Measurements from ENCODE around the gene AMIGO2.

Gene AMIGO2

DNA sequence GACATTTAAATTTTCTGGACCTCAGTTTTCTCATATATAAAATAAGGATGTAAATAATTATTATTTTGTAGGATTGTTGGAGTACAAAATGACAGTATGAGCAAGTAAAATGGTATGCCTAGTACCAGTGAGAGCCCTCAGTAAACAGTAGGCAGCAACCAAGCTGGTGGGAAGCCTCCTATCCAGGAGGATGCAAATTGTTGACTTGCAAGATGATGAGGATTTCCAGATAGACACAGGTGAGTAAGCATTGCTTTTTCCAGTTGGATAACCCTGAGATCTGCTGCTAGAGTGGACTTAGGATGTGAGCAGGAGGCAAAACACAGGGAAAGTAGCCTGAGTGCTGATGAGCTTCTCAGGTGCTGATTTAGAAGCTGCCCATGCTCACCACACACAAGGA, 28.2 kb upstream of the AMIGO2 start:
- H3K27me3 ChIP-seq (replicated peaks in 2 of 5; ENCODE audit: control insufficient read depth in 4 of 5, insufficient read depth in 5 of 5, low read length in 4 of 5): no peaks in the 10 kb centered on the region
- peaks cover 0 to 3% (median 1%) of the 10 kb centered on the region in 4 experiments for H3K4me1 ChIP-seq (ENCODE audit: control extremely low read depth in 1 of 4, control insufficient read depth in 4 of 4, insufficient read depth in 4 of 4, low read length in 3 of 4)
- DNase-seq: no peak
- no peaks in the 10 kb centered on the region for H3K36me3 ChIP-seq (ENCODE audit: control insufficient read depth in 4 of 4, insufficient read depth in 4 of 4, low read length in 3 of 4)
- ChIA-PET POLR2A (no interaction called here), CTCF (interaction anchor here (2.0 kb wide), 1 partner anchor 12 kb away, joined by 4 read pairs; no protein-coding TSS in a partner anchor)
- H3K27ac ChIP-seq (ENCODE audit: insufficient read depth in 1 of 2, low read depth in 1 of 2, low read length in 2 of 2, poor library complexity in 1 of 2, severe bottlenecking in 2 of 2): no peak overlapping the region
- H3K4me3 ChIP-seq (ENCODE audit: control insufficient read depth in 1 of 7, extremely low read depth in 1 of 7, insufficient read depth in 4 of 7, low read depth in 2 of 7, low read length in 6 of 7): no peak overlapping the region
- H3K9me3 ChIP-seq (ENCODE audit: control extremely low read depth in 1 of 5, control insufficient read depth in 4 of 5, insufficient read depth in 2 of 5, low read depth in 1 of 5, low read length in 4 of 5): no peaks in the 10 kb centered on the region

GRCh38 chr12:47107446-47107845, 27.7 kb upstream of the AMIGO2 start:
- CTCF ChIA-PET: interaction anchor here (2.0 kb wide), 1 partner anchor 11 kb away, joined by 4 read pairs; no protein-coding TSS in a partner anchor
- Histone ChIP-seq H3K9me3 (ENCODE audit: control extremely low read depth in 1 of 5, control insufficient read depth in 4 of 5, insufficient read depth in 2 of 5, low read depth in 1 of 5, low read length in 4 of 5) (no peaks in the 10 kb centered on the region), H3K27me3 (replicated peaks in 2 of 5; ENCODE audit: control insufficient read depth in 4 of 5, insufficient read depth in 5 of 5, low read length in 4 of 5) (no peaks in the 10 kb centered on the region), H3K36me3 (ENCODE audit: control insufficient read depth in 4 of 4, insufficient read depth in 4 of 4, low read length in 3 of 4) (no peaks in the 10 kb centered on the region), H3K4me3 (ENCODE audit: control insufficient read depth in 1 of 7, extremely low read depth in 1 of 7, insufficient read depth in 4 of 7, low read depth in 2 of 7, low read length in 6 of 7) (no peak overlapping the region), H3K27ac (ENCODE audit: insufficient read depth in 1 of 2, low read depth in 1 of 2, low read length in 2 of 2, poor library complexity in 1 of 2, severe bottlenecking in 2 of 2) (no peak overlapping the region), H3K4me1 (ENCODE audit: control extremely low read depth in 1 of 4, control insufficient read depth in 4 of 4, insufficient read depth in 4 of 4, low read length in 3 of 4) (peaks cover 0 to 3% (median 1%) of the 10 kb centered on the region in 4 experiments)
- DNase-seq: no peak
- 100% methylated on average over 2 of the region's 3 CpGs for WGBS (ENCODE audit: insufficient coverage)
- POLR2A ChIA-PET: no interaction called here

- 100% methylated on average over 5 of the region's 10 CpGs for WGBS (ENCODE audit: insufficient coverage)
- H3K9me3 ChIP-seq (ENCODE audit: control extremely low read depth in 1 of 5, control insufficient read depth in 4 of 5, insufficient read depth in 2 of 5, low read depth in 1 of 5, low read length in 4 of 5): no peaks in the 10 kb centered on the region
- H3K4me1 ChIP-seq (ENCODE audit: control extremely low read depth in 1 of 4, control insufficient read depth in 4 of 4, insufficient read depth in 4 of 4, low read length in 3 of 4): peaks cover 0 to 3% (median 1%) of the 10 kb centered on the region in 4 experiments
- CTCF ChIA-PET: interaction anchor here (0.7 kb wide), 1 partner anchor 12 kb away, joined by 3 read pairs; no protein-coding TSS in a partner anchor
- H3K27me3 ChIP-seq (replicated peaks in 2 of 5; ENCODE audit: control insufficient read depth in 4 of 5, insufficient read depth in 5 of 5, low read length in 4 of 5): no peaks in the 10 kb centered on the region
- H3K27ac ChIP-seq (ENCODE audit: insufficient read depth in 1 of 2, low read depth in 1 of 2, low read length in 2 of 2, poor library complexity in 1 of 2, severe bottlenecking in 2 of 2): no peak overlapping the region
- no peak for DNase-seq
- POLR2A ChIA-PET: no interaction called here
- H3K36me3 ChIP-seq (ENCODE audit: control insufficient read depth in 4 of 4, insufficient read depth in 4 of 4, low read length in 3 of 4): no peaks in the 10 kb centered on the region
- H3K4me3 ChIP-seq (ENCODE audit: control insufficient read depth in 1 of 7, extremely low read depth in 1 of 7, insufficient read depth in 4 of 7, low read depth in 2 of 7, low read length in 6 of 7): no peak overlapping the region
Measured at GRCh38 chr12:47105914-47106674, 26.3 kb upstream of the AMIGO2 start.

DNA sequence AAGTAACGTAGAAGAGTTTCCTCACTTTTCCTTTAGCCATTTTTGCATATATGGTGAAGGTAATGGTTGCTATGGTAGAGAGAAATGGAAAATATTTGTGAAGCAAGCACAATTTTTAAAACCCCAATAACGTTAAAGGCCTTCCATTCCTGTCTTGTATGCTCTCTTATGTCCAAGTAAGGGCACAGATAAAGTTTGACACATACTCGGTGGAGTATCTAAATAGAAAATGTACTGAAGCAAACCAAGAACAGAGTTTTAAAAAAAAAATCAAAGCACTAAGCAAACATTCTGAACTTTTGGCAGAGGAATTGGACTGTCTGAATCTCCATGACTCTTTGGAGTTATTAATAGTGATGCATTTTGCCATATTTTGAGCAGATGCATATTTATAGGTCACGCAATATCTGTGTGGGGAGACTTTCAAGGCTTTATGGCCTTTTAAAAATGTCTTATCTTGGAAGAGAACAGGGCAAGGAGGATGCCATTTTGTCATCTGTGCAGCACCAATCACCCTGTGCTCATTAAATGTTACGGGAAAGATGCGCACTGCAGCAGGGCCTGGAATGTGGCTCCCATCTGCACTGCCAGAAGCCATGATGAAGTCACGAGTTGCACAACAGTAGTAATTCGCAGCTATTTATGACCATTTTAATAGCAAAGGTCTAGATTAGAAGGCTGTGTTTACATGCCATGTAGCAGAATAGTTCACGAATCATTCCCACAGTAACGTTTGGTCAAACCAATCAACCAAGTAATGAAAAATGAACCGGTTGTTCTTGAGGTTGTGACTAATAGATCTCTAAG, 23.3 kb upstream of the AMIGO2 start:
- no peaks in the 10 kb centered on the region for H3K36me3 ChIP-seq (ENCODE audit: control insufficient read depth in 4 of 4, insufficient read depth in 4 of 4, low read length in 3 of 4)
- DNase-seq: no peak
- no peaks in the 10 kb centered on the region for H3K27me3 ChIP-seq (replicated peaks in 2 of 5; ENCODE audit: control insufficient read depth in 4 of 5, insufficient read depth in 5 of 5, low read length in 4 of 5)
- WGBS (ENCODE audit: insufficient coverage): 97% methylated on average over 9 of the region's 11 CpGs
- H3K4me3 ChIP-seq (ENCODE audit: control insufficient read depth in 1 of 7, extremely low read depth in 1 of 7, insufficient read depth in 4 of 7, low read depth in 2 of 7, low read length in 6 of 7): no peak overlapping the region
- peaks cover 0 to 2% (median under 1%) of the 10 kb centered on the region in 4 experiments for H3K4me1 ChIP-seq (ENCODE audit: control extremely low read depth in 1 of 4, control insufficient read depth in 4 of 4, insufficient read depth in 4 of 4, low read length in 3 of 4)
- ChIA-PET CTCF (no interaction called here), POLR2A (no interaction called here)
- H3K27ac ChIP-seq (ENCODE audit: insufficient read depth in 1 of 2, low read depth in 1 of 2, low read length in 2 of 2, poor library complexity in 1 of 2, severe bottlenecking in 2 of 2): no peak overlapping the region
- H3K9me3 ChIP-seq (ENCODE audit: control extremely low read depth in 1 of 5, control insufficient read depth in 4 of 5, insufficient read depth in 2 of 5, low read depth in 1 of 5, low read length in 4 of 5): no peaks in the 10 kb centered on the region

GRCh38 chr12:47102406-47102805, 22.6 kb upstream of the AMIGO2 start:
- Histone ChIP-seq H3K27ac (ENCODE audit: insufficient read depth in 1 of 2, low read depth in 1 of 2, low read length in 2 of 2, poor library complexity in 1 of 2, severe bottlenecking in 2 of 2) (no peak overlapping the region), H3K9me3 (ENCODE audit: control extremely low read depth in 1 of 5, control insufficient read depth in 4 of 5, insufficient read depth in 2 of 5, low read depth in 1 of 5, low read length in 4 of 5) (no peaks in the 10 kb centered on the region), H3K36me3 (ENCODE audit: control insufficient read depth in 4 of 4, insufficient read depth in 4 of 4, low read length in 3 of 4) (no peaks in the 10 kb centered on the region), H3K27me3 (replicated peaks in 2 of 5; ENCODE audit: control insufficient read depth in 4 of 5, insufficient read depth in 5 of 5, low read length in 4 of 5) (no peaks in the 10 kb centered on the region), H3K4me3 (ENCODE audit: control insufficient read depth in 1 of 7, extremely low read depth in 1 of 7, insufficient read depth in 4 of 7, low read depth in 2 of 7, low read length in 6 of 7) (no peak overlapping the region), H3K4me1 (ENCODE audit: control extremely low read depth in 1 of 4, control insufficient read depth in 4 of 4, insufficient read depth in 4 of 4, low read length in 3 of 4) (no peaks in the 10 kb centered on the region)
- no peak for DNase-seq
- POLR2A ChIA-PET: no interaction called here
- CTCF ChIA-PET: interaction anchor here (0.7 kb wide), 1 partner anchor 456 kb away, joined by 3 read pairs; no protein-coding TSS in a partner anchor
- WGBS (ENCODE audit: insufficient coverage): 100% methylated on average over 1 of the region's 4 CpGs

- Histone ChIP-seq H3K27me3 (replicated peaks in 2 of 5; ENCODE audit: control insufficient read depth in 4 of 5, insufficient read depth in 5 of 5, low read length in 4 of 5) (no peaks in the 10 kb centered on the region), H3K4me3 (ENCODE audit: control insufficient read depth in 1 of 7, extremely low read depth in 1 of 7, insufficient read depth in 4 of 7, low read depth in 2 of 7, low read length in 6 of 7) (no peak overlapping the region), H3K9me3 (ENCODE audit: control extremely low read depth in 1 of 5, control insufficient read depth in 4 of 5, insufficient read depth in 2 of 5, low read depth in 1 of 5, low read length in 4 of 5) (no peaks in the 10 kb centered on the region), H3K4me1 (ENCODE audit: control extremely low read depth in 1 of 4, control insufficient read depth in 4 of 4, insufficient read depth in 4 of 4, low read length in 3 of 4) (no peaks in the 10 kb centered on the region), H3K27ac (ENCODE audit: insufficient read depth in 1 of 2, low read depth in 1 of 2, low read length in 2 of 2, poor library complexity in 1 of 2, severe bottlenecking in 2 of 2) (no peak overlapping the region), H3K36me3 (ENCODE audit: control insufficient read depth in 4 of 4, insufficient read depth in 4 of 4, low read length in 3 of 4) (no peaks in the 10 kb centered on the region)
- no peak for DNase-seq
- POLR2A ChIA-PET: no interaction called here
- CTCF ChIA-PET: no interaction called here
- no CpG with 5 or more reads among the region's 2 CpGs for WGBS (ENCODE audit: insufficient coverage)
Measured at GRCh38 chr12:47100160-47100559, 20.4 kb upstream of the AMIGO2 start.

GRCh38 chr12:47099610-47100009, 19.9 kb upstream of the AMIGO2 start:
- WGBS (ENCODE audit: insufficient coverage): 100% methylated on average over 1 of the region's 2 CpGs
- Histone ChIP-seq H3K4me3 (ENCODE audit: control insufficient read depth in 1 of 7, extremely low read depth in 1 of 7, insufficient read depth in 4 of 7, low read depth in 2 of 7, low read length in 6 of 7) (no peak overlapping the region), H3K27ac (ENCODE audit: insufficient read depth in 1 of 2, low read depth in 1 of 2, low read length in 2 of 2, poor library complexity in 1 of 2, severe bottlenecking in 2 of 2) (no peak overlapping the region), H3K4me1 (ENCODE audit: control extremely low read depth in 1 of 4, control insufficient read depth in 4 of 4, insufficient read depth in 4 of 4, low read length in 3 of 4) (no peaks in the 10 kb centered on the region), H3K27me3 (replicated peaks in 2 of 5; ENCODE audit: control insufficient read depth in 4 of 5, insufficient read depth in 5 of 5, low read length in 4 of 5) (no peaks in the 10 kb centered on the region), H3K36me3 (ENCODE audit: control insufficient read depth in 4 of 4, insufficient read depth in 4 of 4, low read length in 3 of 4) (no peaks in the 10 kb centered on the region), H3K9me3 (ENCODE audit: control extremely low read depth in 1 of 5, control insufficient read depth in 4 of 5, insufficient read depth in 2 of 5, low read depth in 1 of 5, low read length in 4 of 5) (no peaks in the 10 kb centered on the region)
- ChIA-PET CTCF (no interaction called here), POLR2A (no interaction called here)
- DNase-seq: no peak

Measured in common myeloid progenitor, CD34-positive (primary cell).